Uterus (tissue), 2 donors: ENCODE measurements around the gene TC2N.

Experiments used
- POLR2A ChIP-seq, 2 donors: fragments of 450-650 bp; IDR thresholded peaks; one replicate each; pipeline ENCODE4 v1.6.1; 2016; ENCODE audit warnings: antibody characterized with exemption in 2 of 2, mild to moderate bottlenecking in 1 of 2, moderate library complexity in 1 of 2
- TF ChIP-seq, protein P1 (sequence below), 4 experiments: fragments of 200-600 bp in 2 of 4; fragments of 450-650 bp in 2 of 4; sonication (generic) in 2 of 4; IDR thresholded peaks; one replicate each; pipeline ENCODE4 v1.5.1; 2016 to 2019; ENCODE audit warnings: antibody characterized with exemption in 4 of 4, mild to moderate bottlenecking in 2 of 4, moderate library complexity in 1 of 4

- TF ChIP-seq POLR2A (IDR thresholded peaks at IDR 0.05) = no peak
- TF ChIP-seq, protein P1, sequence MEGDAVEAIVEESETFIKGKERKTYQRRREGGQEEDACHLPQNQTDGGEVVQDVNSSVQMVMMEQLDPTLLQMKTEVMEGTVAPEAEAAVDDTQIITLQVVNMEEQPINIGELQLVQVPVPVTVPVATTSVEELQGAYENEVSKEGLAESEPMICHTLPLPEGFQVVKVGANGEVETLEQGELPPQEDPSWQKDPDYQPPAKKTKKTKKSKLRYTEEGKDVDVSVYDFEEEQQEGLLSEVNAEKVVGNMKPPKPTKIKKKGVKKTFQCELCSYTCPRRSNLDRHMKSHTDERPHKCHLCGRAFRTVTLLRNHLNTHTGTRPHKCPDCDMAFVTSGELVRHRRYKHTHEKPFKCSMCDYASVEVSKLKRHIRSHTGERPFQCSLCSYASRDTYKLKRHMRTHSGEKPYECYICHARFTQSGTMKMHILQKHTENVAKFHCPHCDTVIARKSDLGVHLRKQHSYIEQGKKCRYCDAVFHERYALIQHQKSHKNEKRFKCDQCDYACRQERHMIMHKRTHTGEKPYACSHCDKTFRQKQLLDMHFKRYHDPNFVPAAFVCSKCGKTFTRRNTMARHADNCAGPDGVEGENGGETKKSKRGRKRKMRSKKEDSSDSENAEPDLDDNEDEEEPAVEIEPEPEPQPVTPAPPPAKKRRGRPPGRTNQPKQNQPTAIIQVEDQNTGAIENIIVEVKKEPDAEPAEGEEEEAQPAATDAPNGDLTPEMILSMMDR (IDR thresholded peaks at IDR 0.05) = no peak
These were observed at the start of gene TC2N for GRCh38 chr14:91867316-91867988.
